Stimulated activated CD4-positive, alpha-beta T cell treated with anti-CD3 and anti-CD28 coated beads, TNF-alpha, amount 100 ng/mL, for 4 hours (primary cell): ENCODE measurements around the gene FAM170B.

Experiments
- DNase-seq, 3 experiments: peaks; one replicate each; pipeline ENCODE4 v3.0.0-alpha.2; 2020; ENCODE audit warnings: low read depth in 3 of 3

The FAM170B gene

DNA sequence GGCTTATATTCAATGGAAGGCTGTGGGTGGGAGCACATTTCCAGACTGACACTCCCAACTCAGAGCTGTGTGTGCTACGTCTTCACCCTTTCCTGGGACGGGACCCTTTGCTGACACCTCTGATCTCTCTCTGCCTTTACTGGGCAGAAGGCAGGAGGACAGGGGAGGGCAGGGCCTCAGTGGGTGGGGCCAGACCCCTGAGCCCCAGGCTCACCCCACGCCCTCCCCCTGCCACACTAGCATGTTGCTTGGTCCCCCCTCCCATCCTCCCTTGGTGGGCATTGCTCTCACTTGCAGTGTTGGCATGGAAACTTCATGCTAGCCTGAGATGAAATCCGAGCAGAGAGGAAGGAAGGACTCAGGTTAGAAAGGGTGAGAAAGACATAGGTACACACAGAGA lies 36.0 kb upstream of the FAM170B start:
- DNase-seq = no peak

DNA sequence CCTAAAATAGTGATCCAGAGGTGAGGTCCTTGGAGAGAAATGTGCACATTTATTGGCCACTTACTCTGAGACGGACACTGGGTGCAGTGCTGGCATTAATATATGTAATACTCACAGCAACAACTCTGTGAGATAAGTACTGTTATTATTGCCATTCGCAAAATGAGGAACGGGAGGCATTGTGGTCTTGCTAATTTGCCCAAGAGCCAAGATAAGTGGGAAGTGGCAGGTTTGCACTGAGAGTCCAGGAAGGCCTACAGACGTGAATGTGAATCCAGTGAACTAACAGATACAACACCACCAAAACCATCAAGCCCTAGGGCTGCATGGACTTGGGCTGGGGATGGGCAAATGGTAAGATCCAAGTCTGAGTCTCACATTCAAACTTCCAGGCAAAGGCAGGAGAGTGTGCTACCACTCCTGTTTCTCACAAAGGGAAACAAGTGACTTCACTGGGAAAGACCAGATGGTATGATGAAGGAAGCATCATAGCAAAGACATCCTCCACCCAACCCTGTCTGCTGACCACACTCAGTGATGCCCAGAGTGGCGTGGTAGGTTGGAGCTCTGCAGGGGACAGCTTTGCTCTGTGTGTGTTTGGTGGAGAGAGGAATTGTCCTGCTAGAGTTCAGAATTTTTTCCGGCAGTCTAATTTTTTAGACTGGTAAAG lies 35.1 kb upstream of the FAM170B start:
- DNase-seq = no peak

DNA sequence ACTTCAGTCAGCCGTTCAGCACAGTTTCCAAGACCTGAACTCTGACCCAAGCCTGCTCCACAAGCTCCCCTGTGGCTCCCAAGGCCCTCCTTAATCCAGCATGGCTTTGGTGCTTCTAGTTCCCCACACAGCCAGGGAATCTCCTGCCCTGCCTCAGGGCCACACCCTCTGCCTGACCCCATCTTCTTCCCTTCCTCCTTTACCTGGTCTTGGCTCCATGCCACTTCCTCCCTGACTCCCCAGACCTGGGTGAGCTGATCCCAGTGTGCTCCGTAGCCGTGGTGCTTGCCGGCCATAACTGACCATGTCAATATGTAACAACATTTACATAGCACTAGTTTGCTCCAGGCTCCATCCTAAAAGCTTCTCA lies 34.3 kb upstream of the FAM170B start:
- DNase-seq = no peak

DNA sequence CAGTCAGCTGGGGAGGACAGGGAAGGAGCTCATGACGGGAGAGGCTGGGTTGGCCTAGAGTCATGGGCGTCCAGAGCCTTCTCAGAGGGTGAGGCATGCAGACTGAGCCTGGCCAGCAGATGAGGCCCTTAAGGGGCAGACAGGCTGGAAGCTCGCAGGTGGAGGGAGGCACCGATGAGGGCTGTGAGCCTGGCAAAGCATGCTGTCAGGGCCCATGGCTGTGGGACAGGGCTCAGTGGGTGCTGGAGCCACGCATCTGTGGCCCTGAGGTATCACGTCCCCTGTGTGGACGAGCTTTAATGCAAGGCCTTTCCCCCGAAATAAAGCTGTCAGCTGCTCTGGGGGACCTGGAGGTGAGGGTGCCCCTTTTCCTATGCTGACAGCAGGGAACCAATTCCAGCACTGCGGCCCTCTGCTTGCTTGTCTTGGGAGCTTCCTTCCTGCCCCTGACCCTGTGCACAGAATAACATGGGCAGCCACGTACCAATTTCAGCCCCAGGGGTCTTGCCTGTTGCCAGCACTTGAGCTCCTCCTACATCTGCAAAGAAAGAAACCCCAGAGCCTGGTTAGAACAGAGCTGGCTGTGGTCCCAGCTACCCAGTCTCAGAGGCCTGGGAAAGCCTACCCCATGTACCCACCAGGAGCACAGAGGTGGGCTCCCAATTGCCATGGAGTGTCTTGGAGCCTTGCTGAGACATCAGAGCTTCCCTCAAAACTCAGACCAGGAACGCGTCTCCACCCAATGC lies 33.8 kb upstream of the FAM170B start:
- DNase-seq = no peak

GRCh38 chr10:49166484-49167400 lies 32.9 kb upstream of the FAM170B start:
- DNase-seq = no peak

DNA sequence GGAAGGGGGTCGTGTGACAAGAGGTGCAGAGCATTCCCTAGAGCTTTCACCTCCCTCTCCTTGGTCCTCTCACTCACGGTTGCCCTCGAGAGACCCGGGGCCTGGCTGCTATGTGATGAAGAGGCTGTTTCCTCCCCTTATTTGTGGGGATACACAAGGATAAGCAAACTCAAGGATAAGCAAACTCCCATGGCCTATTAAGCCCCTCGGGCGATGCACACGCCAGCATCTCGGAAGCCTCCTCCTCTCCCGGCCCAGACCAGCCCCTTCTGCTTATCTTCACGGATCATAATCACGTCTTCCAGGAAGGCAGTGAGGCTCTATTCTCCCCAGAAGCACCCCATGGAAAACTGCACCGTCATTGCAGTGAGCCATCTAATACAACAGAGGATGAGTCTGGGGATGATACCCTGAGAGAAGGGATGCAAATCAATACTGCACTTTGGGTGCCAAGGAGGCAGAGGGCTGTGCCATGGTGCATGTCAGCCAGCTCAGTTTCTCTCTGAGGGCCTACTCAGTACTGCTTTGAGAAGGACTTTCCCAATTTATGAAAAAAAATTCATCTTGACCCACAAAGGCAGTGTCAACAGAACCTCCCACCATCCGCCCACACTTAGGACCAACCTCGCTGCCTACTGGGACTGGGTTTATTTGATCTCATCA lies 32.1 kb upstream of the FAM170B start:
- DNase-seq = no peak

GRCh38 chr10:49165259-49165658 lies 31.4 kb upstream of the FAM170B start:
- no peak for DNase-seq

GRCh38 chr10:49164559-49165188 lies 30.9 kb upstream of the FAM170B start:
- no peak for DNase-seq

- DNase-seq = no peak
Observed at GRCh38 chr10:49163741-49164140, 29.9 kb upstream of the FAM170B start.

- DNase-seq = no peak
Observed at GRCh38 chr10:49162761-49163310, 29.0 kb upstream of the FAM170B start.

DNA sequence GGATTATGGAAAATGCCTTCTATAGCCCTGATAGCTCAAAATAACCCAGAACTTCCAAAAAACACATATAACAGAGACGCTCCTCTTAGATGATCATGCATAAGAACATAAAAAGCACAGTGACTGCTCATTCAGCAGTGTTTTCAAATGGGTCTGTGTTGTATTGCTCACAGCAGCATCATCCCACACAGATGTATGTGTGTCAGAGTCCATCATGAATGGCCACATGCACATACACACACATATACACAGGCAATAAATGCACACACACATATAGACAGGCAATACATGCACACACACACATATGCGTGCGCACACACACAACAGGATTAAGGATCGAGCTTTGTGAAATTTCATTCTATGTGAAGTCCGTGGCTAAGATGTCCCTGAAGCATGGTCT lies 28.2 kb upstream of the FAM170B start:
- DNase-seq = no peak

DNA sequence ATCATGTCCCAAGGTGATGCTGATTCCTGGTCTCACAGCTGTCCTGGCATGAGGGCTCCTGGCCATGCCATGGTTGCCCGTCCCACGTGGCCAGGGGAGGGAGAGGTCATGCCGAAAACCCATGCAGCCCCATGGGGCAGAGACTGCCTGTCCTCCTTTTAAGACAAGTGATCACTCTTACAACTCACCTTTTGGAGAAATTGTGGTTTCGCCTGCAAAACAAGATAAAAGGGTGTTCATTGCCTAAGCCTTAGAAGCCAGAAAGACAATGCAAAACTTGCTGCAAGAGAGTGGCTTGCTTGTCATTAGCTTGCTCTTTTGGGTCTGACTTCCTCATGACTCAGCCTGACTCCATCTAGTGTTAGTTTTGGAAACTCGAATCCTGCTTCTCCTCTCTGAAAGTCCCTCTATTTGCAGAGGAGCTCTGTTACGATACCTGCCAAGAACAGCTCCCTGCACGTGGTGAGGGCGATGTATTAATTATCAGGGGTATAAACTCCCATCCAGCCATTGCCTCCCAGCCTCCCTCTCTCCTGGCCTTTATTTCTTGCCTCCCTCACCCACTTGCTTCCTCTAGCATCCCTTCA lies 27.7 kb upstream of the FAM170B start:
- DNase-seq = no peak

- no peak for DNase-seq
Observed at GRCh38 chr10:49160814-49161213, 27.0 kb upstream of the FAM170B start.

DNA sequence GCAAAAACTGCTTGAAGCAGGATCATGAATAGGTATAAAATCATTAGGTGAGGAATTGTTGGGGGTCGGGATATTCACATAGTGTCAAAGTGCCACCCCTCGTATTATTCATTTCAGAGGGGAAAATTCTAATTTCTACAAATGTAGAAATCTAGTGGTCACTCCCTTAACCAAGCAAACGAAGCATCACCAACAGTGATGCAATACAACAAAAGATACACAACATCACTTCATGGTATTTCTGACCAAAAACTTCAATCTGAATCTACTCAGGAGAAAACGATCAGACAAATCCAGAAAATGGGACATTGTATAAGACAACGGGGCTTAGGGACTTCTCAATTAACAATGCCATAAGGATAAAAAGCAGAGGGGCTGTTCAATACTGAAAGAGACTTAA lies 26.3 kb upstream of the FAM170B start:
- DNase-seq = no peak

DNA sequence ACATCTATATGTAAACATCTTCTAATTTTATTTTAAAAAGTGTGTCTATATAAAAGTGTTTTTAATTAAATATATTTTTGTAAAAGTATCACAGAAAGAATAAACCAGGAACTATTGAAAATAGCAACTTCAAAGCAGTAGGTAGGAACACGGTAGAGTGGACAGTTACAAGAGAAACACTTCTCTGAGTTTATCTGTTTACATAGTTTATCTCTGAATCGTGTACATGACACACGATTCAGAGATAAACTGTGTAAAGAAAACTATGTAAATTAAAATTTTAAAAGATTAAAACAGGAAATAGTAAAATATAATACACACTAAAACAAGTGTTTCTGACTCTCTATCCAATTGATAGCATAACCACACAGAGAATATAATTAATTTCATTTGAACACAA lies 25.1 kb upstream of the FAM170B start:
- no peak for DNase-seq

- no peak for DNase-seq
Observed at GRCh38 chr10:49158404-49158803, 24.6 kb upstream of the FAM170B start.

DNA sequence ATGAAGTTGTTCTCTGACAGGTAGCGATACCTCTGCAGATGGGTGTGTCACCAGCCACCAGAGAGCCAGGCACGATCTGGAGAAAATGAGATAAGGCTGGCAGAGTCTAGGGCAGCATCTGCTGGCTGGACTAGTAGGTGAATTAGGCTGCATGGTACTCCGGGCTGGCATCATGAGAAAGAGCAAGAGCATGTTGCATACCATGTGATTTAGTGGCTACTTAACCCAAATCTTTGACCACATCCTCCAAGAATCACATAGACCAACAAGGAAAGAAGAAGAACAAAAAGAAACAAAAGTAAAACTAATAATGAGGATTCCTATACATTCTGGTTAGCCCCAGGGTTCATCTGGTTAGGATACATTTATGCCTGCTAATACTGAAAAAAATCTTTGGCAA lies 23.4 kb upstream of the FAM170B start:
- DNase-seq = no peak

GRCh38 chr10:49154641-49155040 lies 20.8 kb upstream of the FAM170B start:
- DNase-seq = no peak

- DNase-seq = no peak
Observed at GRCh38 chr10:49153971-49154370, 20.1 kb upstream of the FAM170B start.

GRCh38 chr10:49153115-49153514 lies 19.3 kb upstream of the FAM170B start:
- DNase-seq = no peak

DNA sequence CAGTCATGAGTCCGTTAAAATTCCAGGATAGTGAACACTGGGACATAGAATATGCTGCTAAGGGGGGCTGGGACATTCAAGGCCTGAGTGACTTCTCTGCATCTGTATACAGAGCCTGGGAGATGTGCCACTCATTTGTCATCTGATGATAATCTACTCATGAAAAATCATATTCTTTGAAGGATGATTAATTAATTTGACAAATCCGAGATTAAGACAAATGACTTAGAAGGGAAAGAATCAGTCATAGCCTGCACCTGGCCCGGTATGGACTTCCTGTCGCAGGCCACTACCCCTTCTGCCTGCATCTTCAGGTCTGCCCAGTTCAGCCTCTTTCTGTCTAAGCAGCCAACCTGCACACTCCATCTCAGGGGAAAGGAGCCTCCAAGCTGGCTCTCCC lies 18.8 kb upstream of the FAM170B start:
- no peak for DNase-seq
